ENCODE results near the gene CTNNA2.

CTNNA2 gene

GRCh38 chr2:80689106-80689505 is 1176.3 kb downstream of the CTNNA2 start:
- Mint-ChIP-seq H3K4me3 (no peak overlapping the region), H3K4me1 (no peaks in the 10 kb centered on the region), H3K27me3 (no peaks in the 10 kb centered on the region), H3K9me3 (peaks cover 4% of the 10 kb centered on the region in 2 donors), H3K36me3 (no peaks in the 10 kb centered on the region), H3K27ac (no peak overlapping the region)
- ATAC-seq (replicated peaks) (no peak), DNase-seq (no peak)

Data from stimulated activated naive B cell treated with anti-CD40 and anti-IgM and Interleukin-4, amounts not matched to agents 10 μg/mL and 1 μg/mL and 100 μg/mL, for 72 hours (primary cell).